Measurements from ENCODE around the gene ZSWIM6.
A peak's percentile ranks its signal among the peaks of the same experiment; 100 is the strongest.

The ZSWIM6 gene

DNA sequence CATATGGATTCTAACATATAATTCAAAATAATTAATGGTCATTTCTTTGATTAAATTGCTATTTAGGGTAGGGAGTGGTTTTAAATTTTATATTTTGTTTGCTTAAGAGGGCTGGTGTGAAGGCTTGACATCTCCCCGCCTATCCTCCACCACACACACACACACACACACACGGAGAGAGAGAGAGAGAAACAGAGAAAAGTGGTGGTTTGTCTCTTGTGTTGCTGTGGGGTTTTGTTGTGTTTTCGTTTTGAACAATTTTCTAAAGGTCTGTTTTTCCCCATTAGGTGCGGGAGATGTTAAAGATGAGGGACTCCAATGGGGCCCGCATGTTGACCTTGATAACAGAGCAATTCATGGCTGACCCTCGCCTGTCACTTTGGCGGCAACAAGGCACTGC lies 161.9 kb downstream of the ZSWIM6 start:
- no peak for DNase-seq

GRCh38 chr5:61496446-61496845 lies 164.4 kb downstream of the ZSWIM6 start:
- DNase-seq, result no peak

DNA sequence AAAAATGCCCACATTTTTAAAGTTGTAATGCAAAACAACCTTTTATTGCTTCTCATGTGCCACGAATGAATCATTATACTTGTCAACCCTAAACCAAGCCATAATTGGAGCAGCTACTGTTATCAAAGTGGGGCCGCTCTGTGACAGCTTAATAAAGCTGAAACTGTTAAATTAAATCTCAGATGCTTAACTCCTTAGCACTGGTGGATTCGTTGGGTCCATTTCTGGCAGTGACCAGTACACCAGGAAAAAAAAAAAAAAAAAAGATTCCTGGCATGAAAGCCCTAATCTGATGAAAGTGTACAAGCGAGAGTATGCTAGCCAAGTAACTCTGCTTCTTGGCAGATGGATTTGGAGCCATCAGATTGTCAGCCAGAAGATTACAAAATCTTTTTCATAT lies 164.8 kb downstream of the ZSWIM6 start:
- DNase-seq, result no peak

DNA sequence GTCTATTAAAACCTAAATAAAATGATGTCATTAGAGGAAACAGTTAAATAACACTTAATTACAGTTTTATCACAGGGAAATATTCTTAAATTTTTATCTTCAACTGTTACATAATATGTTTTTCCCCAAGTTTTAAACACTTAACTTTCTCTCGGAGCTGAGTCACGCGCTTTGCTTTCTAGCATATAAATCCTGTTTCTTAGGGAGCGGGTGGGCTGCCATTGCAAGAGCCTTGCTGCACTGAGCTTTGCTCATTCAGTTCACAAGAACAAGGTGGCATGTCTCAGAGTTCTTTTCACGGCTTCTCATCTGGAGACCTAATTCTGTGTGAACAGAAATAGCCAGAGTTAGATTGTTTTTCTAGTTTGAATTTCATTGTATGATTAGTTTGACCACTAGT lies 166.1 kb downstream of the ZSWIM6 start:
- no peak for DNase-seq

- no peak for DNase-seq
These were observed 169.9 kb downstream of the ZSWIM6 start for GRCh38 chr5:61501971-61502370.

- DNase-seq, result no peak
These were observed 172.2 kb downstream of the ZSWIM6 start for GRCh38 chr5:61504143-61504770.

DNA sequence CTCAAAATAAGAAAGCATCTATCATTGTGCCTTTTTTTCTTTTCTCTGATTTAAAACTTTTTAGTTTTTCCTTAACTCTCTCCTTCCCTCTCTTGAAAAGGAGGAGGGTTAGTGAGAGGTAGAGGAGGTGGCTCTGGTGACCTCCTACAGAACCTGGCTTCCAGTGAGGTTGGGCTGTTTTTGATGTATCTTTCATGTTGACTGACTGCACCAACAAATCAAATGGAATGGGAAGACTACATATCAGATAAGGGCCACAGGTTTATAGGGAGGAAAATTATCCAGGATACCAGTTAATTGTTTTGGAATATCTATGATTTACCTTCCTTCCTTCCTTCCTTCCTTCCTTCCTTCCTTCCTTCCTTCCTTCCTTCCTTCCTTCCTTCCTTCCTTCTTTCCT lies 173.2 kb downstream of the ZSWIM6 start:
- no peak for DNase-seq

- no peak for DNase-seq
These were observed 175.2 kb downstream of the ZSWIM6 start for GRCh38 chr5:61507232-61507631.

DNA sequence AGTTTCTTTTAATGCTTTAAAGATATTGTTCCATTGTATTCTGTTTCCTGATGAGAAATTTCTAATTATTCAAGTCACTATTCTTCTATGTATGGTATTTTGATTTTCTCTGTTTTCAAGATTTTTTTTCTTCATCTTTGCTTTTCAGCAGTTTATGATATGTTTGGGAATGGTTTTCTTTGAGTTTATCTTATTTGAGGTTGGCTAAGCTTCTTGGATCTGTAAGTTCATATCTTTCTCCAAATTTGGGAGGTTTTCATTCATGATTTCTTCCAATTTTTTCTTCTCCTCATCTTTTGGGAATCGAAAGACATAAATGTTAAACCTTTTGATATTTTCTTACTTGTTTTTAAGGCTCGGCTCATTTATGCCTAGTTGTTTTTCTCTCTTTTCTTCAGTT lies 184.9 kb downstream of the ZSWIM6 start:
- no peak for DNase-seq

DNA sequence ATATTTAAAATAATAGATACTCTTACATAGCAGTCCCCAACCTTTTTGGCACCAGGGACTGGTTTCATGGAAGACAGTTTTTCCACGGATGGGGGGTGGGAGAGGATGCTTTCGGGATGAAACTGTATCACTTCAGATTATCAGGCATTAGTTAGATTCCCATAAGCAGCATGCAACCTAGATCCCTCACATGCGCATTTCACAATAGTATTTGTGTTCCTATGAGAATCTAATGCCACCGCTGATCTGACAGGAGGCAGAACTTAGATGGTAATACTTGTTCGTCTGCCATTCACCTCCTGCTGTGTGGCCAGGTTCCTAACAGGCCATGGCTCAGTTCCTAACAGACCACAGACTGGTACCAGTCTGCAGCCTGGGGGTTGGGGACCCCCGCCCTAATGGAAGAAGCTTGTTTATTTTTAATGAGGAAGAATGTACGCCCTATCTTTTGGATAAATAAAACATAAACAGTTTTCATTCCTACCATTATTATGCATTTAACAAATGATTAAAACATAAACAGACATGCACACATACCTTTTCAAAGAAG lies 187.7 kb downstream of the ZSWIM6 start:
- no peak for DNase-seq

- DNase-seq, result no peak
These were observed 191.0 kb downstream of the ZSWIM6 start for GRCh38 chr5:61523073-61523472.

DNA sequence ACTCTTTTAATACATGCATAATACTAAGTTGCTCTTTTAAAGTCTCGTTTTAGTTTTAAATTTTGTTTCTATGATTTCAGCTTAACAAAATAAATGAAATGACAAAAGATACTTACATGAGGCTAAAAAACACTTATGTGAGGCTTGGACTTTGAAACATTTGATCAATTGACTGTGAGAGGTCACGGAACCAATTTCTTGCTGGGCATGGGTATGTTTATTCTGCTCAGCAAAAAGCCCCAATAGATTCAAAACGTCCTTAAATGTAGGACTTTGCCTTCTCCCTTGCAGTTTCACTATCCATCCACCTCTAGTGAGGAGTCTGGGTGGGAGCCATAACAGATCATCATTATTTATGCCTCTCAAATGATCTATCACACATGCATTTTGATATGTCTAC lies 191.9 kb downstream of the ZSWIM6 start:
- no peak for DNase-seq

DNA sequence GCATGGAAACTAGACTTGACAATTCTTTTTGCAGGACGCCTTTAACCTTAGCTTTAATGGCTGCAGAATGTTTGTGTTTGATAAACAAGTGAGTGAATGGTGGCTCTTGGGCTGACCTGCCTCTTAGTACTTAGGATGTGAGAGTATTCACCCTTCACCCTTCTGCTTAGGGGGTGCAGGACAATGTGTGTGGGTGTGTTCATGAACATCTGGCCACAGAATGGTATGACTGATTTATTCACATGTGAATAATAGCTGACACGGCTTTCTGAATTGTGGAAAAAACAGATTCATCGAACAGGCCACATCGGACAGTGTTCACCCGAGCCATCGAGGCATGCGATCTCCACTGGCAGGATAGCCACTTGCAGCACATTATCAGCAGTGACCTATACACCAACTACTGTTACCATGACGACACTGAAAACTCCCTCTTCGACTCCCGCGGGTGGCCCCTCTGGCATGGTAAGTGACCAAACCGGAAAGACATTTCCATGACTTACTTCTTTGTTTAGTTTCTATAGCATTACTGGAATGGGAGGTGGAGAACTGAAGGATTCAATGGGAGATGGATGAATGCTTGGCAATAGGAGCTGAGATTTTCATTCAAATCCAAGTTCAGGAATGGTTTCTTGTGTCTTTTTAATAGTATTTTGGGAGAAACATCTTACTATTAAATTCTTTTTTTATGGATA lies 193.6 kb downstream of the ZSWIM6 start:
- peak; percentile 2 for DNase-seq

- DNase-seq, result no peak
These were observed 194.1 kb downstream of the ZSWIM6 start for GRCh38 chr5:61526207-61526519.

- DNase-seq, result no peak
These were observed 200.9 kb downstream of the ZSWIM6 start for GRCh38 chr5:61532983-61533382.

GRCh38 chr5:61534481-61535267 lies 202.6 kb downstream of the ZSWIM6 start:
- no peak for DNase-seq

GRCh38 chr5:61535828-61536227 lies 203.8 kb downstream of the ZSWIM6 start:
- no peak for DNase-seq

- no peak for DNase-seq
These were observed 204.9 kb downstream of the ZSWIM6 start for GRCh38 chr5:61536922-61537321.

GRCh38 chr5:61538722-61539501 lies 206.9 kb downstream of the ZSWIM6 start:
- DNase-seq, result no peak

- DNase-seq, result no peak
These were observed 217.5 kb downstream of the ZSWIM6 start for GRCh38 chr5:61549530-61549929.

- peak; percentile 3 for DNase-seq
These were observed 219.7 kb downstream of the ZSWIM6 start for GRCh38 chr5:61551637-61552313.

DNA sequence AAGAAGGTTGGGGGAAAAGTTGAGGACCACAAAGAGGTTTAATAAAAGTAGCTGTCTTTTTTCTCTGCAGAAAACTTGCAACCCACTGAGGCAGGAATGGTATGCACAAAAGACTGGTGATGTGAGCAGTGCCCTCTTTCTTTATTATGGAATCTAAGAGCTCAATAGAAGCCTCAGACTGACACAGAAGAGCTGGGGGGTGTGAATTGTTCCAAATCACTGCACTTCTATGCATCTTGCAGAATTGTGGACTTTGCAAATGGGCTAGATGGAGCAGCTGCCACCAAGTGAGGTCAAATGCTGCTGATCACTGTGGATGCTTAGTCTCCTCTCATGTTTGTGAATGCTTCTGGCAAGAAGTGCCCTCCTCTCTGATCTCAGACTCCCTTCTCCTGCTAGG lies 227.1 kb downstream of the ZSWIM6 start:
- DNase-seq, result no peak

GRCh38 chr5:61559722-61560121 lies 227.7 kb downstream of the ZSWIM6 start:
- no peak for DNase-seq
